Measurements from ENCODE around the gene DGKA. TPM values are rescaled to one million over a fixed set of nuclear protein-coding genes. Genes with fewer than 3 reads are reported as not detected.

Gene DGKA
- total RNA-seq, 4 donors from 2014 or later = 95.7 to 209 (median 159) TPM

- TF ChIP-seq CTCF (IDR thresholded peaks at IDR 0.05) (peak in 5 of 6 experiments; percentile 32 to 71 (median 56)), POLR2A (IDR thresholded peaks at IDR 0.05) (no peak)
- Histone ChIP-seq H3K4me3 (no peak overlapping the region), H3K4me1 (peaks cover 12 to 46% (median 13%) of the 10 kb centered on the region in 3 donors), H3K36me3 (peaks cover 17 to 46% (median 25%) of the 10 kb centered on the region in 3 donors), H3K27me3 (no peaks in the 10 kb centered on the region), H3K27ac (peak overlapping the region; percentile 9 to 77 (median 57)), H3K9me3 (no peaks in the 10 kb centered on the region)
- 54 to 67% methylated on average over 4 to 5 of the region's 6 CpGs for WGBS, 2 donors
- DNase-seq = no peak
- intact Hi-C loops (cut with DNase I) = no loop called here
These were observed 25.0 kb downstream of the DGKA start for GRCh38 chr12:55955800-55956508.

GRCh38 chr12:55957106-55957859, 26.3 kb downstream of the DGKA start:
- Histone ChIP-seq H3K27ac (peak overlapping the region; percentile 54 to 77 (median 64)), H3K9me3 (no peaks in the 10 kb centered on the region), H3K36me3 (peaks cover 13 to 33% (median 13%) of the 10 kb centered on the region in 3 donors), H3K4me3 (no peak overlapping the region), H3K27me3 (no peaks in the 10 kb centered on the region), H3K4me1 (peaks cover 12 to 46% (median 13%) of the 10 kb centered on the region in 3 donors)
- intact Hi-C loops (cut with DNase I) = no loop called here
- TF ChIP-seq CTCF (IDR thresholded peaks at IDR 0.05) = no peak
- TF ChIP-seq POLR2A (IDR thresholded peaks at IDR 0.05) = peak in 1 of 4 donors; percentile 9
- WGBS, 2 donors = 42 to 43% methylated on average over 3 to 4 of the region's 5 CpGs
- DNase-seq = no peak

- WGBS, 2 donors = 74 to 76% methylated on average over 2 of the region's 2 CpGs
- intact Hi-C loops (cut with DNase I) = no loop called here
These were observed 32.8 kb downstream of the DGKA start for GRCh38 chr12:55963760-55964159.

GRCh38 chr12:55965240-55965639, 34.3 kb downstream of the DGKA start:
- Histone ChIP-seq H3K36me3 (peaks cover 0 to 12% (median 0%) of the 10 kb centered on the region in 3 donors), H3K9me3 (no peaks in the 10 kb centered on the region), H3K27me3 (no peaks in the 10 kb centered on the region), H3K27ac (no peak overlapping the region), H3K4me1 (peaks cover 9 to 30% (median 12%) of the 10 kb centered on the region in 3 donors), H3K4me3 (no peak overlapping the region)
- DNase-seq = no peak
- TF ChIP-seq CTCF (IDR thresholded peaks at IDR 0.05) = no peak
- no peak for TF ChIP-seq POLR2A (IDR thresholded peaks at IDR 0.05)
- WGBS, 2 donors = 56 to 78% methylated on average over 4 of the region's 5 CpGs
- intact Hi-C loops (cut with DNase I) = no loop called here

More at GRCh38 chr12:55963760-55964159, 32.8 kb downstream of the DGKA start:
- Histone ChIP-seq H3K4me1 (peaks cover 9 to 30% (median 12%) of the 10 kb centered on the region in 3 donors), H3K36me3 (peaks cover 0 to 4% (median 0%) of the 10 kb centered on the region in 3 donors), H3K27me3 (no peaks in the 10 kb centered on the region), H3K9me3 (no peaks in the 10 kb centered on the region), H3K4me3 (no peak overlapping the region), H3K27ac (no peak overlapping the region)
- TF ChIP-seq CTCF (IDR thresholded peaks at IDR 0.05) = no peak
- no peak for TF ChIP-seq POLR2A (IDR thresholded peaks at IDR 0.05)
- no peak for DNase-seq

GRCh38 chr12:55965941-55966407, 35.0 kb downstream of the DGKA start, which contains the start of gene PMEL:
Gene PMEL (minus strand): TSS chr12:55966042. CDS start chr12:55966011, 31 bp downstream.
- Histone ChIP-seq H3K36me3 (peaks cover 0 to 18% (median 0%) of the 10 kb centered on the region in 3 donors), H3K27ac (peak within 1 kb of the TSS; percentile 88 to 93 (median 91)), H3K9me3 (no peaks in the 10 kb centered on the region), H3K27me3 (no peaks in the 10 kb centered on the region), H3K4me3 (peak within 1 kb of the TSS; percentile 68 to 90 (median 82)), H3K4me1 (peaks cover 9 to 30% (median 12%) of the 10 kb centered on the region in 3 donors)
- TF ChIP-seq POLR2A (IDR thresholded peaks at IDR 0.05) (no peak), CTCF (IDR thresholded peaks at IDR 0.05) (no peak)
- no peak for DNase-seq
- intact Hi-C loops (cut with DNase I) = no loop called here
- 2 to 7% methylated on average over 4 of the region's 4 CpGs for WGBS, 2 donors
